OCI-LY1 (cell line): Measurements from ENCODE around the gene CCDC85A.

ENCODE experiments used
- CTCF ChIP-seq: fragments of 200-600 bp; sonication (generic), shearing (Covaris generic); IDR thresholded peaks from 2 replicates; pipeline ENCODE4 v1.5.1; 2017; ENCODE audit warnings: mild to moderate bottlenecking, antibody characterized with exemption, low read length, moderate library complexity, mixed read lengths
- EZH2 ChIP-seq: fragments of 200-600 bp; sonication (generic), shearing (Covaris generic); IDR thresholded peaks from 2 replicates; pipeline ENCODE4 v1.8.0; 2017; ENCODE audit warnings: borderline replicate concordance, mixed run types, mild to moderate bottlenecking, antibody characterized with exemption, low read length, moderate library complexity, mixed read lengths

GRCh38 chr2:56318147-56318546 is 134.4 kb downstream of the CCDC85A start:
- TF ChIP-seq CTCF (no peak), EZH2 (no peak)
